ENCODE measurements around the gene TIPARP.
"Not testable (repeated sequence)": the region's sequence is repeated elsewhere in the genome, so short reads cannot be mapped to it uniquely, and the experiment has no call there.

The TIPARP gene

GRCh38 chr3:156694536-156694935 lies 20.1 kb downstream of the TIPARP start:
- FAIRE-seq: no peak
- no peak for TF ChIP-seq CTCF (IDR thresholded peaks at IDR 0.05; ENCODE audit: insufficient read depth, missing control alignments)
- no peak for DNase-seq (ENCODE audit: insufficient read length, low spot score)

GRCh38 chr3:156702367-156702766 lies 28.0 kb downstream of the TIPARP start:
- DNase-seq (ENCODE audit: insufficient read length, low spot score) (no peak), FAIRE-seq (no peak)
- TF ChIP-seq CTCF (IDR thresholded peaks at IDR 0.05; ENCODE audit: insufficient read depth, missing control alignments): no peak

- TF ChIP-seq CTCF (IDR thresholded peaks at IDR 0.05; ENCODE audit: insufficient read depth, missing control alignments): no peak
- DNase-seq (ENCODE audit: insufficient read length, low spot score) (no peak), FAIRE-seq (no peak)
Observed at GRCh38 chr3:156704370-156705036, 30.1 kb downstream of the TIPARP start.

GRCh38 chr3:156705761-156706616 lies 31.6 kb downstream of the TIPARP start:
- TF ChIP-seq CTCF (IDR thresholded peaks at IDR 0.05; ENCODE audit: insufficient read depth, missing control alignments): no peak
- DNase-seq (ENCODE audit: insufficient read length, low spot score) (no peak), FAIRE-seq (no peak)

- DNase-seq (ENCODE audit: insufficient read length, low spot score) (no peak), FAIRE-seq (no peak)
- TF ChIP-seq CTCF (IDR thresholded peaks at IDR 0.05; ENCODE audit: insufficient read depth, missing control alignments): no peak
Observed at GRCh38 chr3:156707588-156707987, 33.2 kb downstream of the TIPARP start.

- DNase-seq (ENCODE audit: insufficient read length, low spot score): no peak
- no peak for FAIRE-seq
- TF ChIP-seq CTCF (IDR thresholded peaks at IDR 0.05; ENCODE audit: insufficient read depth, missing control alignments): no peak
Observed at GRCh38 chr3:156710429-156710828, 36.0 kb downstream of the TIPARP start.

- TF ChIP-seq CTCF (IDR thresholded peaks at IDR 0.05; ENCODE audit: insufficient read depth, missing control alignments): no peak
- FAIRE-seq (no peak), DNase-seq (ENCODE audit: insufficient read length, low spot score) (no peak)
Observed at GRCh38 chr3:156711113-156711512, 36.7 kb downstream of the TIPARP start.

GRCh38 chr3:156711944-156712343 lies 37.6 kb downstream of the TIPARP start:
- FAIRE-seq: peak; percentile 73
- not testable (repeated sequence) for DNase-seq (ENCODE audit: insufficient read length, low spot score)

Data from D721Med (cell line).